ENCODE measurements around the gene IL1RL2. TPM values are rescaled to one million over a fixed set of nuclear protein-coding genes. Genes with fewer than 3 reads are reported as not detected.
A peak's percentile ranks its signal among the peaks of the same experiment; 100 is the strongest.

Gene IL1RL2
- total RNA-seq, 1 donor, result 1.7 TPM

DNA sequence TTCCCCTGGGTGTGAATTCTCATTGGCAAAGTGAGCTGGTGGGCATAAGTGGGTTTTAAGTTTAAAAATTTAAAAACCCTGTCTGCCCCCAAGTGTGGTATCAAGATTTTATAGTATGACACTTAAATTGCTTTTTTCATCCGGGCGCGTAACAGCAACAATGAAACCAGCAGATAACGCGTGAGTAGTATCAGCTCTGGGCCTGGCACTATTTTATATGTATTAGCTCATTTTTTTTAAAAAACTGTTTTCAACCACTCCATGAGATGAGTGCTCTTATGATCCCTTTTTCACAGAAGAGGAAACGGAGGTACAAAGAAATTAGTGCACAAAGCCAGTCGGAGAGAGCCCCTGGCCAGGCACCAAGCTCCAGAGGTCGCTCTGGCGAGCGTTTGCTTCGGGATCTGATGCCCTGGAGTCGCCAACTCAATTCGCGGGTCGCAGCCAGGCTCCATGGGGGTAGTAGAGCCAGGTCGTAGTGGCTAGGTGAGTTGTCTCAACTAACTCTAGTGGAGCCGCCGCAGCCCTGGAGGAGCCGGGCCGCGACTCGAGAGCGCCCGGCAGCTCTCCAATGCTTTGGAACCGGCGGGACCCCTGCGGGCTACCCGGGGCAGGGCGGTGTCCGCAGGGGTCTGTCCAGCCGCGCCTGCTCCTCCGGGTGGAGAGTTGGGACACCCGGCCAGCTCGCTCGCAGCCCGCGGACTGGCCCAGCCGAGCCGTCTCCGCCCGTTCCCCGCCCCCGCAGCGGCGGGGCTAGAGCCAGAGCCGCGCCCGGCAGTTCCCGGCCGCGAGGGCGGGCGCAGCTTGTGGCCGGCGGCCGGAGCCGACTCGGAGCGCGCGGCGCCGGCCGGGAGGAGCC, 44.6 kb upstream of the IL1RL2 start, which contains the start of gene IL1R1:
TSS of gene IL1R1 (plus strand) at position 777 of the 859 bp plus-strand sequence. CDS start 14,979 bp downstream, outside the sequence.
- TF ChIP-seq, protein P1, sequence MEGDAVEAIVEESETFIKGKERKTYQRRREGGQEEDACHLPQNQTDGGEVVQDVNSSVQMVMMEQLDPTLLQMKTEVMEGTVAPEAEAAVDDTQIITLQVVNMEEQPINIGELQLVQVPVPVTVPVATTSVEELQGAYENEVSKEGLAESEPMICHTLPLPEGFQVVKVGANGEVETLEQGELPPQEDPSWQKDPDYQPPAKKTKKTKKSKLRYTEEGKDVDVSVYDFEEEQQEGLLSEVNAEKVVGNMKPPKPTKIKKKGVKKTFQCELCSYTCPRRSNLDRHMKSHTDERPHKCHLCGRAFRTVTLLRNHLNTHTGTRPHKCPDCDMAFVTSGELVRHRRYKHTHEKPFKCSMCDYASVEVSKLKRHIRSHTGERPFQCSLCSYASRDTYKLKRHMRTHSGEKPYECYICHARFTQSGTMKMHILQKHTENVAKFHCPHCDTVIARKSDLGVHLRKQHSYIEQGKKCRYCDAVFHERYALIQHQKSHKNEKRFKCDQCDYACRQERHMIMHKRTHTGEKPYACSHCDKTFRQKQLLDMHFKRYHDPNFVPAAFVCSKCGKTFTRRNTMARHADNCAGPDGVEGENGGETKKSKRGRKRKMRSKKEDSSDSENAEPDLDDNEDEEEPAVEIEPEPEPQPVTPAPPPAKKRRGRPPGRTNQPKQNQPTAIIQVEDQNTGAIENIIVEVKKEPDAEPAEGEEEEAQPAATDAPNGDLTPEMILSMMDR (IDR thresholded peaks at IDR 0.05; ENCODE audit: insufficient read depth, low read length), result no peak

DNA sequence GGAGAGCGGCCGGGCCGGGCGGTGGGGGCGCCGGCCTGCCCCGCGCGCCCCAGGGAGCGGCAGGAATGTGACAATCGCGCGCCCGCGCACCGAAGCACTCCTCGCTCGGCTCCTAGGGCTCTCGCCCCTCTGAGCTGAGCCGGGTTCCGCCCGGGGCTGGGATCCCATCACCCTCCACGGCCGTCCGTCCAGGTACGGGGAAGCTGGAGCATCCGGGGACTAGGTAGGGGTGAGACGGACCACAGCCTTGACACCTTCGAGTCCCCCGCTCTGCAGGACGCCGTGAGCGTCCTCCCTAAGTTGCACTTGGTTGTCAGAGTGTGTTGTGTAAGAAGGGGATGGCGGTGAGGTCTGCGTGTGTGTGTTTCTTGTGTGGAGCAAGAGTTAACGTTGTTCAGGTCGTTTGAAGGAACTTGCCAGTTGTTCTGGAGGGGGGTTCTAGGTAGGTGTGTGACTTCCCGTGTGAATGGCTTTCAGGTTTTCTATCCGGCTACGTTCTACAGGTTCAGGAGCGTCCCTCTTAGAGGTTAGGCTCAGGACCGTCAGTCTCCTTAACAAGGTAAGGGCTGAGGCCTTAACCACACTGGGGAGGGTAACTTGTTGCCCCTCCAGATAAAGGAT, 43.9 kb upstream of the IL1RL2 start:
- peak overlapping the region; percentile 92 for H3K4me3 ChIP-seq (ENCODE audit: low read depth, low read length)
- DNase-seq (ENCODE audit: low read depth), result peak; percentile 67
- TF ChIP-seq, protein P1 (IDR thresholded peaks at IDR 0.05; ENCODE audit: insufficient read depth, low read length), result no peak

More for the DNA sequence above, 44.6 kb upstream of the IL1RL2 start, which contains the start of gene IL1R1:
- peak within 1 kb of the TSS; percentile 92 for H3K4me3 ChIP-seq (ENCODE audit: low read depth, low read length)
- DNase-seq (ENCODE audit: low read depth), result peak; percentile 74

DNA sequence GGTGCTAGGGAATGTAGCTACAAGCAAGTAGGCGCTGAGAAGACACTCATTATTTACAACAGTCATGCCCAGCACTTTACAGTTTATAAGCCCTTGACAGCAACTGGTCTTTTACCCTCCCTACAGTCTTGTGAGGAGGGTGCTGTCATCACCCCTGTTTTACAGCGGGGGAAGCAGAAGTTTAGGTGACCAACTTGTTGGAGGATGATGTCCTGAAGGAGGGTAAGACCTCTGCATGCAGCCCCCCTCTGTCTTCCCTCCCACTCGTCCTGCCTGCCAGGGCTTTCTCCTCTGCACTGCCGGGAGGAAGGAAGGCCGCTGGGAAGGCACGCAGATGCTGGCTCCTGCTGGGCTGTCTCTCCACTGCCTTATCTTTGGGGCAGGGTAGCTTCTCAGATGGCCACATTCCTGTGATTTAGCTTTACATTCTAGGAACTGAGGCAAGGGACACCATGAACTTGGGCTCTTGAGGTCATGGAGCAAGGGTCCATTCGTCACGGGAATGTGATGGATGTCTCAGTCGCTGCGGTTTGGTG, 43.3 kb upstream of the IL1RL2 start:
- H3K4me3 ChIP-seq (ENCODE audit: low read depth, low read length), result peak overlapping the region; percentile 92
- TF ChIP-seq, protein P1 (IDR thresholded peaks at IDR 0.05; ENCODE audit: insufficient read depth, low read length), result no peak
- peak; percentile 77 for DNase-seq (ENCODE audit: low read depth)

DNA sequence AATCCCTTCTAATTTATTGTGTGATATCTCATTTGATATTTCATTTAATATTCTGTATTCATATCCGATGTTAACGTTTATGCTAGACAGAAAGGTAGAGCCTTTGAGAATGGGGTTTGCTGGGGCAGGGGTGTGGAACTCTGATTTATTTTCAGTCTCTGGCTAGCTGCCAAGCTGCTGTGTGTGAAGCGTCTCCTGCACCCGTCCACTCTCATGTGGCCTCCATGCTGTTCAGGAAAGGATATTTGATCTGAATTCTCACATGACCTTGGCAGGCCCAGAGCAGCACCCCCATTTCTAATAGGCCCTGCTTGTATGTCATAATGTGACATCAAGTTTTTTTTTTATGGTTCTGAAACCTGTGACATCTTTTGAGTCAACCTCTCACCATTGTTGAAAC, 42.7 kb upstream of the IL1RL2 start:
- peak; percentile 78 for DNase-seq (ENCODE audit: low read depth)
- H3K4me3 ChIP-seq (ENCODE audit: low read depth, low read length), result peak overlapping the region; percentile 92

DNA sequence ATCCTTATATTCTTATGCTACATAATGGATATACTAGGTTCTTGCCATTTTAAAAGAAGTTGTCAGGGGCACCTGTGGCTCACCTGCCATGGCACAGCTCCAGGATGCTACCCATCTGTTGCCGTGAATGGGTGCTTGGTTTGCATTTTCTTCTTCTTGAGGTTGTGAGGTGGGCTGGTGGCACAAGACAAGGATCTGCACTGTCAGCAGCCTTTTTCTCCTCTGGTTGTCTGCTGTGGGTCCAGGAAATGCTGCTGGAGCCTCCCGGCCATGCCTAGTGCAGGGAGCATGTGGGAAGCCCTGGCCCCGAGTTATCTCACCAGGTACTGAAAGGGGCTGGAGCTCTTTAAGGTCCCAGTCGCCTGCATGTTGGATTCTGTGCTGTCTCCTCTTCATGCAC, 41.7 kb upstream of the IL1RL2 start:
- peak overlapping the region; percentile 92 for H3K4me3 ChIP-seq (ENCODE audit: low read depth, low read length)
- TF ChIP-seq, protein P1 (IDR thresholded peaks at IDR 0.05; ENCODE audit: insufficient read depth, low read length), result no peak
- DNase-seq (ENCODE audit: low read depth), result no peak

More for the DNA sequence above, 42.7 kb upstream of the IL1RL2 start:
- TF ChIP-seq, protein P1 (IDR thresholded peaks at IDR 0.05; ENCODE audit: insufficient read depth, low read length), result no peak

DNA sequence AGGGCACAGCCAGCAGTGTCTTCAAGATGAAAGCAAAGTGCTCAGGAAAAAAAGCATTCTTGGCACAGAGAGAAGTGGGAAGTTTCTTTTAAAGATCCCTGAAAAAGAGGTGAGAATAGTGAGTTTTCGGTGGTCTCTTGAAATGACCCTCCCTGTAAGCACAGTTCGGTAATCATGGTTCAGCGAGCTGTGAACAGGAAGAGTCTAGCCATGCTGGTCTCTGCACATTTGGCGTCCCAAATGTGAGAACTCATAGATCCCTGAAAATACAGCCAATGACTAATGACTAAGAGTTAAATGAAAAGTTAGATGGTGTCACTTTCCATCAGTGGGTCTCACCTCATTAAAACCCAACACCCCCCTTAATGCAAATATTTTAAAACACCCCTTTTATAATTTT, 40.9 kb upstream of the IL1RL2 start:
- DNase-seq (ENCODE audit: low read depth), result no peak

More for the DNA sequence above, 40.9 kb upstream of the IL1RL2 start:
- H3K4me3 ChIP-seq (ENCODE audit: low read depth, low read length), result peak overlapping the region; percentile 92
- TF ChIP-seq, protein P1 (IDR thresholded peaks at IDR 0.05; ENCODE audit: insufficient read depth, low read length), result no peak
